Measurements from ENCODE around the gene TBC1D10A. TPM values are rescaled to one million over a fixed set of nuclear protein-coding genes. Genes with fewer than 3 reads are reported as not detected.

The TBC1D10A gene
- total RNA-seq, 4 donors from 2014 or later = 38.3 to 49.2 (median 43.0) TPM

DNA sequence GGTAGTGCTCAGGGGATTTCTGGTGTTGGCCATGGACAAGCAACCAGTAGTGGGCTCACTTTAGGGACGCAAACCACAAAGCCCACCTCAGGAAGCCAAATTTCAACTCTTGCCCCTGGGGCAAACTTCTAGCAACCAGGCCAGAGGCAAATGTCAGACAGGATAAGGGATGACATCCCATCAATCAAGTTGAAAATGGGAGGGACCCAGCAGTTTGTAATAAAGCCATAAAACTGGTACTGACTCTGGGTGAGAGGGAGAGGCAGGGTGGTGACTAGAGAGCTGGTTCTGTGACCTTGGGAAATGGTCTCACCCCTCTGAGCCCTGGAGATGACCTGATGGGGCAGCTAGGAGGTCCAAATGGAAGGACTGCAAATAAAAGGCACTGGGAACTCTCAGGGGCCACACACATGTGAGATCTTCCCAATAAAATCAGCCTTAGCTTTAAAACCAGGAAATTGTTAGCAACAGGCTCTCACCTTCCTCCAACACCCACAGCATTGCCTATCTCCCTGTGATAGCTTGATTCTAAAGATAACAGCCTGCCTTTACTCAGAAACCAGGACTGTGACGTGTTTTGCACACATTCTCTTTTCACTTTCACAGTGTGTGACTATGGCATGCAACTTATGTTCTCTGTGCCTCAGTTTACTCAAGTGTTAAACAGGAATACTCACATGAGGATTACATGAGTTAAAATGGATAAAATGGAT lies 6.4 kb upstream of the TBC1D10A start:
- no peaks in the 10 kb centered on the region for H3K4me1 ChIP-seq
- H3K27me3 ChIP-seq = no peaks in the 10 kb centered on the region
- H3K9me3 ChIP-seq = no peaks in the 10 kb centered on the region
- H3K36me3 ChIP-seq = peaks cover 70% of the 10 kb centered on the region
- 78% methylated on average over 2 of the region's 2 CpGs for WGBS
- TF ChIP-seq, protein P1, sequence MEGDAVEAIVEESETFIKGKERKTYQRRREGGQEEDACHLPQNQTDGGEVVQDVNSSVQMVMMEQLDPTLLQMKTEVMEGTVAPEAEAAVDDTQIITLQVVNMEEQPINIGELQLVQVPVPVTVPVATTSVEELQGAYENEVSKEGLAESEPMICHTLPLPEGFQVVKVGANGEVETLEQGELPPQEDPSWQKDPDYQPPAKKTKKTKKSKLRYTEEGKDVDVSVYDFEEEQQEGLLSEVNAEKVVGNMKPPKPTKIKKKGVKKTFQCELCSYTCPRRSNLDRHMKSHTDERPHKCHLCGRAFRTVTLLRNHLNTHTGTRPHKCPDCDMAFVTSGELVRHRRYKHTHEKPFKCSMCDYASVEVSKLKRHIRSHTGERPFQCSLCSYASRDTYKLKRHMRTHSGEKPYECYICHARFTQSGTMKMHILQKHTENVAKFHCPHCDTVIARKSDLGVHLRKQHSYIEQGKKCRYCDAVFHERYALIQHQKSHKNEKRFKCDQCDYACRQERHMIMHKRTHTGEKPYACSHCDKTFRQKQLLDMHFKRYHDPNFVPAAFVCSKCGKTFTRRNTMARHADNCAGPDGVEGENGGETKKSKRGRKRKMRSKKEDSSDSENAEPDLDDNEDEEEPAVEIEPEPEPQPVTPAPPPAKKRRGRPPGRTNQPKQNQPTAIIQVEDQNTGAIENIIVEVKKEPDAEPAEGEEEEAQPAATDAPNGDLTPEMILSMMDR (IDR thresholded peaks at IDR 0.05) = no peak
- TF ChIP-seq EP300 (IDR thresholded peaks at IDR 0.05) = no peak
- DNase-seq (ENCODE audit: low spot score in 2 of 2) = no peak
- no peak overlapping the region for H3K27ac ChIP-seq
- no peak overlapping the region for H3K4me3 ChIP-seq

DNA sequence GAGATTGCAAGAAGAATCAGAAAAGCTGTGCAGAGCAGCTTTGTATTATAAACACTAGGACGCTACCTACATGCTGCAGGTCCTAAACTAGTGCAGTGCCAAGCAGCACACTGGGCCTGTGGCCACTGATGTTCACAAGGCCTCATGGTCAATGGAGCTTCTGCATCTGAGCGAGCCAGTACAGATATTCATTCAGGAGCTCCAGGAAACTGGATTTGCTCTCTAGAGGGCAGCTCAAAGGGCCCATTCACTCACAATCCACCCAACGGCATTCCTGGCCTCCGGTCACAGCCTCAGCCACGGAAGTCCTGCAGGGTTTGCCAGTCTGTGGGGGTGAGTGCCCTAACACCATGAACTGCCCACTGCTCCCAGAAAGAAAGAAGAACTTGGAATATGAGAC lies 5.8 kb upstream of the TBC1D10A start:
- no peak for TF ChIP-seq POLR2AphosphoS5 (IDR thresholded peaks at IDR 0.05)
- no peak for TF ChIP-seq POLR2A (IDR thresholded peaks at IDR 0.05)
- TF ChIP-seq, protein P1 (IDR thresholded peaks at IDR 0.05) = no peak
- no peak for TF ChIP-seq EP300 (IDR thresholded peaks at IDR 0.05)
- DNase-seq (ENCODE audit: low spot score in 2 of 2) = no peak
- Histone ChIP-seq H3K27ac (no peak overlapping the region), H3K4me3 (no peak overlapping the region), H3K9me3 (no peaks in the 10 kb centered on the region), H3K36me3 (peaks cover 64% of the 10 kb centered on the region), H3K27me3 (no peaks in the 10 kb centered on the region), H3K4me1 (peaks cover 2% of the 10 kb centered on the region)
- WGBS = 82% methylated on average over 5 of the region's 5 CpGs

DNA sequence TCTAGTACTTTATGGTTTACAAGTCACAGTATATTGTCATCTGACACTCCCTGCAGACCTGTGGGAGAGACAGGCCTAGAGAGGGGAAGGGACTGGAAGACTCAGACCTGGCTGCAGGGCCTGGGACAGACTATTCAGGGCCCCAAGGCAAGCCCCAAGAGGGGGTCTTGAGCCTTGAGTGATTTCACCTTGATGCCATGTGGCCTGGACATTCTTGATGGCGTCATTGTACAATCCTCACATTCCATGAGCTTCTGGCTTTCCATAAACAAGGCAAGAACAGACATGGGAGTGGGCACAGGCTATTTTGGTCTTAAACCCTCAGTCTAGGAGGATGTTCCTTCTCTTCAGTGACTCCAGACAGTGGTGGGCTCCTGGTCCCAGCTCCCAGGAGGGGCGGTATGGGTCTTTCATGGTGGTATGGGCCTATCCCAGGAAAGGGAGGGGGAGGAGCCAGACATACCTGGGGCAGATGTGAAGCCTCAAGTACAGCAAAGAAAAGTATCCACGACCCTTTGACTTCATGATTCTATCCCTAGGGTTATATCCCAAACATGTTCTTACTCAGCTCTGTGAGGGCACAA lies 1.8 kb upstream of the TBC1D10A start:
- Histone ChIP-seq H3K4me3 (no peak overlapping the region), H3K27ac (no peak overlapping the region), H3K27me3 (no peaks in the 10 kb centered on the region), H3K36me3 (peaks cover 24% of the 10 kb centered on the region), H3K9me3 (no peaks in the 10 kb centered on the region), H3K4me1 (peaks cover 35% of the 10 kb centered on the region)
- no peak for DNase-seq (ENCODE audit: low spot score in 2 of 2)
- WGBS = 78% methylated on average over 3 of the region's 3 CpGs
- no peak for TF ChIP-seq EP300 (IDR thresholded peaks at IDR 0.05)
- TF ChIP-seq POLR2AphosphoS5 (IDR thresholded peaks at IDR 0.05) = no peak
- TF ChIP-seq, protein P1 (IDR thresholded peaks at IDR 0.05) = no peak
- TF ChIP-seq POLR2A (IDR thresholded peaks at IDR 0.05) = no peak

DNA sequence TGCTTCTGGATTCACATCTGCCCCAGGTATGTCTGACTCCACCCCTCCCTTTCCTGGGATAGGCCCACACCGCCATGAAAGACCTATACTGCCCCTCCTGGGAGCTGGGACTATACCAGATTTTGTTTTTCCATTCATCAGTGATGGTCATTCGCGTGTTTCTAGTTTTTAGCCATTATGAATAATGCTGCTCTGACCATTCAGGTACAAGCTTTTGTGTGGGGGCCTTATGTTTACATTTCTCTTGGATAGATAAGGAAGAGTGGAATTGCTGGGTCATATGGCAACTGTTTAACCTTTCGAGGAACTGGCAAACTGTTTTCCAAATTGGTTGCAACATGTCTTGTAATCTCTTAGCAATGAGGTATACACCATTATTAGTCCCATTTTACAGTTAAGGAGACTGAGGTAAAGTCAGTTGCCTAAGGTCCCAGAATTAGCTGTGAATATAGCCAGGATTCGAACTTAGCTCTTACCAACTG lies 1.2 kb upstream of the TBC1D10A start:
- DNase-seq (ENCODE audit: low spot score in 2 of 2) = no peak
- Histone ChIP-seq H3K4me1 (peaks cover 35% of the 10 kb centered on the region), H3K9me3 (no peaks in the 10 kb centered on the region), H3K36me3 (peaks cover 18% of the 10 kb centered on the region), H3K27me3 (no peaks in the 10 kb centered on the region), H3K4me3 (no peak overlapping the region), H3K27ac (peak overlapping the region; percentile 86)
- TF ChIP-seq EP300 (IDR thresholded peaks at IDR 0.05) (no peak), POLR2AphosphoS5 (IDR thresholded peaks at IDR 0.05) (no peak), POLR2A (IDR thresholded peaks at IDR 0.05) (no peak)
- TF ChIP-seq, protein P1 (IDR thresholded peaks at IDR 0.05) = no peak
- 67% methylated on average over 5 of the region's 5 CpGs for whole genome bisulfite sequencing

DNA sequence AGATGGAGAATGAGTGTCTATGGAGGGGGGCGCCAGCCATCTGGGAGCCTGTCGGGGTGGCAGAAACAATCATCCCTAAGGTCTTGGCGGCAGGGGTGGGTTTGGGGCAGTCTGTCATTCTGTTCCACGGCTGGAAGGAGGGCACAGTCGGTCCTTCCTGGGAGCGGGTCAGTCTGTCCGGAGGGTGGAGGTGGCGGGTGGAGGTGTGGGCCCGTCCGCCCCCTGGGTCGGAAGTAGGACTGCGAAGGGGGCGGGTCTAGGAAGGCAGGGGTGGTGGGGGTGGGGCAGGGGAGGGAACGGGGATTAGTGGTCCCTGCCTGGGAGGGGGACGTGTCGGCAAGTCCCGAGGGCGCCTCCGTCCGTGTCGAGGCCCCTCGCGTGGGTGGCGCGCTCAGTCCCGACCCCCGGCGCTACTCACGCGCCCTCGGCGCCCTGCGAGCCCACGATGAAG lies 461 bp downstream of the TBC1D10A start:
- TF ChIP-seq EP300 (IDR thresholded peaks at IDR 0.05) = no peak
- no peak for TF ChIP-seq POLR2A (IDR thresholded peaks at IDR 0.05)
- TF ChIP-seq POLR2AphosphoS5 (IDR thresholded peaks at IDR 0.05) = no peak
- TF ChIP-seq, protein P1 (IDR thresholded peaks at IDR 0.05) = no peak
- H3K27ac ChIP-seq = peak overlapping the region; percentile 86
- peaks cover 46% of the 10 kb centered on the region for H3K4me1 ChIP-seq
- WGBS = 0% methylated on average over 12 of the region's 34 CpGs
- no peaks in the 10 kb centered on the region for H3K27me3 ChIP-seq
- peak in 1 of 2 donors; percentile 80 for DNase-seq (ENCODE audit: low spot score in 2 of 2)
- H3K36me3 ChIP-seq = peaks cover 2% of the 10 kb centered on the region
- H3K4me3 ChIP-seq = peak overlapping the region; percentile 73
- no peaks in the 10 kb centered on the region for H3K9me3 ChIP-seq
